Spleen (tissue), 7 donors: ENCODE measurements around the gene BRINP1.

ENCODE experiments used
- CTCF ChIP-seq, 11 experiments: fragments of 200-600 bp in 7 of 11; fragments of 450-650 bp in 4 of 11; sonication (generic) in 4 of 11; IDR thresholded peaks in 8 of 11; conservative IDR thresholded peaks in 3 of 11; 1 replicate in 7 of 11; 2 replicates in 4 of 11; pipeline versions ENCODE4 v1.4.0 to v1.8.0; 2016 to 2021; ENCODE audit warnings: antibody characterized with exemption in 11 of 11, inconsistent platforms in 4 of 11, mild to moderate bottlenecking in 1 of 11
- POLR2A ChIP-seq, 3 donors: fragments of 450-650 bp; IDR thresholded peaks; one replicate each; pipeline ENCODE4 v1.5.1; 2017; ENCODE audit warnings: antibody characterized with exemption in 3 of 3, mild to moderate bottlenecking in 1 of 3
- donor health status: DM: no; HTN: no; CAD: no; lungs with moderate emphysema.
- donor health status: DM: no; HTN: no; CAD: no.
- donor health status: DM: no; HTN: no; CAD: no.

DNA sequence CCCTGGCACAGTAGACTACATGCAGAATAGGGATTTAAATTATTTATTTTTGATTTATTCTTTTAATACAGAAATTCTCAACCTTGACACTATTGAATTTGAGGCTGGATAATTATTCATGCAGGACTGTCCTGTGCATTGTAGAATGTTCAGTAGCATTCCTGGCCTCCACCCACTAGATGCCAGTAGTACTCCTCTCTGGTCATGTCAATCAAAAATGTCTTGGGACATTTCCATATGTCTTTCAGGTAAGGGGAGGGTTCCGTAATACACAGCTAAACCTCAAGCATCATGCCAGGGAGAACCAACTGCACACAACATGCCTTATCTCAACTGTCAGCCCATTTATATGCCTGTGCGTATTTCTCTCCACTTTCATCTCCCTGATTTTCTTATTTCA lies 231.8 kb downstream of the BRINP1 start:
- TF ChIP-seq POLR2A (IDR thresholded peaks at IDR 0.05): no peak
- TF ChIP-seq CTCF (IDR thresholded peaks at IDR 0.05 in 8 of 11, conservative IDR thresholded peaks at IDR 0.05 in 3 of 11): no peak
